HEK293 (cell line): ENCODE data around the gene C1orf74.
A peak's percentile ranks its signal among the peaks of the same experiment; 100 is the strongest.

Source experiments
- CTCF ChIA-PET: fragments of 350-600 bp; formaldehyde crosslinking; extraction: SDS; loops from one replicate; lab custom pipeline; 2021; ENCODE audit warnings: antibody characterized with exemption; lab: Yijun Ruan, JAX
- POLR2A ChIA-PET: fragments of 300-600 bp; formaldehyde crosslinking; extraction: SDS; loops from one replicate; lab custom pipeline; 2020; ENCODE audit warnings: antibody characterized with exemption, inconsistent platforms; lab: Yijun Ruan, JAX
- H3K27ac ChIP-seq: fragments of 200-500 bp; sonication (Bioruptor generic); 2 replicates; pipeline ENCODE4 v1.5.1; 2014; ENCODE audit warnings: low read depth, low read length, control low read depth, inconsistent platforms; ENCODE audit errors: extremely low read depth
- H3K36me3 ChIP-seq, 2 experiments: fragments of 200-500 bp in 1 of 2; sonication (Bioruptor generic) in 1 of 2; 1 replicate in 1 of 2; 2 replicates in 1 of 2; pipeline ENCODE4 v1.5.1; 2014 to 2017; ENCODE audit warnings: inconsistent platforms in 2 of 2, low read length in 2 of 2; ENCODE audit not compliant: control insufficient read depth in 2 of 2, insufficient read depth in 1 of 2
- H3K4me1 ChIP-seq: fragments of 200-500 bp; sonication (Bioruptor generic); 2 replicates; pipeline ENCODE4 v1.5.1; 2014; ENCODE audit warnings: mild to moderate bottlenecking, low read length, inconsistent platforms; ENCODE audit not compliant: control insufficient read depth, insufficient read depth
- H3K4me3 ChIP-seq: 2 replicates; pipeline ENCODE4 v1.5.1; 2011; ENCODE audit warnings: low read depth, mild to moderate bottlenecking, control low read depth, low read length, moderate library complexity
- H3K9me3 ChIP-seq: fragments of 200-500 bp; sonication (Bioruptor generic); 2 replicates; pipeline ENCODE4 v1.5.1; 2014; ENCODE audit warnings: low read depth, low read length, inconsistent platforms; ENCODE audit not compliant: control insufficient read depth, insufficient read depth
- GLIS1 ChIP-seq: fragments of 450-650 bp; formaldehyde crosslinking; IDR thresholded peaks from 2 replicates; pipeline ENCODE4 v1.5.1; 2016; ENCODE audit warnings: missing biosample characterization, missing genetic modification characterization
- KLF8 ChIP-seq: fragments of 450-650 bp; formaldehyde crosslinking; IDR thresholded peaks from 2 replicates; pipeline ENCODE4 v1.5.1; 2016; ENCODE audit warnings: missing biosample characterization, missing genetic modification characterization
- REPIN1 ChIP-seq: fragments of 450-650 bp; formaldehyde crosslinking; IDR thresholded peaks from 2 replicates; pipeline ENCODE4 v1.5.1; 2017; ENCODE audit warnings: missing biosample characterization, missing genetic modification characterization, low read depth
- TCF7L2 ChIP-seq: IDR thresholded peaks from 2 replicates; pipeline ENCODE4 v1.6.1; 2011; ENCODE audit warnings: low read depth, mild to moderate bottlenecking, inconsistent platforms, low read length, moderate library complexity, borderline replicate concordance
- ZBTB17 ChIP-seq: fragments of 450-650 bp; formaldehyde crosslinking; IDR thresholded peaks from 2 replicates; pipeline ENCODE4 v1.5.1; 2016; ENCODE audit warnings: missing biosample characterization, missing genetic modification characterization
- ZNF10 ChIP-seq: fragments of 450-650 bp; formaldehyde crosslinking; IDR thresholded peaks from 2 replicates; pipeline ENCODE4 v1.5.1; 2017; ENCODE audit warnings: missing biosample characterization, missing genetic modification characterization
- ZNF202 ChIP-seq: fragments of 450-650 bp; formaldehyde crosslinking; IDR thresholded peaks from 2 replicates; pipeline ENCODE4 v1.5.1; 2016; ENCODE audit warnings: missing biosample characterization, missing genetic modification characterization, borderline replicate concordance
- ZNF24 ChIP-seq: fragments of 450-650 bp; formaldehyde crosslinking; IDR thresholded peaks from 2 replicates; pipeline ENCODE4 v1.5.1; 2016; ENCODE audit warnings: missing biosample characterization, missing genetic modification characterization
- ZNF394 ChIP-seq: fragments of 450-650 bp; formaldehyde crosslinking; IDR thresholded peaks from 2 replicates; pipeline ENCODE4 v1.5.1; 2016; ENCODE audit warnings: missing biosample characterization, missing genetic modification characterization, mild to moderate bottlenecking, moderate library complexity, borderline replicate concordance
- ZNF521 ChIP-seq: fragments of 450-650 bp; formaldehyde crosslinking; IDR thresholded peaks from 2 replicates; pipeline ENCODE4 v1.5.1; 2017; ENCODE audit warnings: missing biosample characterization, mild to moderate bottlenecking, missing genetic modification characterization
- ZNF571 ChIP-seq: fragments of 450-650 bp; formaldehyde crosslinking; IDR thresholded peaks from 2 replicates; pipeline ENCODE4 v1.5.0; 2017; ENCODE audit warnings: missing biosample characterization, missing genetic modification characterization
- ZNF654 ChIP-seq: fragments of 450-650 bp; formaldehyde crosslinking; IDR thresholded peaks from 2 replicates; pipeline ENCODE4 v1.5.1; 2016; ENCODE audit warnings: low read depth, missing biosample characterization, missing genetic modification characterization
- ZNF677 ChIP-seq: fragments of 450-650 bp; IDR thresholded peaks from 2 replicates; pipeline ENCODE4 v1.5.0; 2018; ENCODE audit warnings: missing biosample characterization, mild to moderate bottlenecking, missing genetic modification characterization, moderate library complexity
- ZNF785 ChIP-seq: fragments of 450-650 bp; formaldehyde crosslinking; IDR thresholded peaks from 2 replicates; pipeline ENCODE4 v1.5.1; 2016; ENCODE audit warnings: missing biosample characterization, missing genetic modification characterization
- ZSCAN23 ChIP-seq: fragments of 450-650 bp; formaldehyde crosslinking; IDR thresholded peaks from 2 replicates; pipeline ENCODE4 v1.5.1; 2016; ENCODE audit warnings: missing biosample characterization, missing genetic modification characterization
- TF ChIP-seq, protein P1 (sequence below): fragments of 450-650 bp; formaldehyde crosslinking; IDR thresholded peaks from 2 replicates; pipeline ENCODE4 v1.5.1; 2016; ENCODE audit warnings: missing biosample characterization, missing genetic modification characterization
- TF ChIP-seq, protein P2 (sequence below): fragments of 450-650 bp; formaldehyde crosslinking; IDR thresholded peaks from 2 replicates; pipeline ENCODE4 v1.5.1; 2016; ENCODE audit warnings: missing biosample characterization, missing genetic modification characterization
- TF ChIP-seq, protein P3 (sequence below): fragments of 450-650 bp; formaldehyde crosslinking; IDR thresholded peaks from 2 replicates; pipeline ENCODE4 v1.5.1; 2016; ENCODE audit warnings: missing biosample characterization, missing genetic modification characterization
- TF ChIP-seq, protein P4 (sequence below): fragments of 450-650 bp; formaldehyde crosslinking; IDR thresholded peaks from 2 replicates; pipeline ENCODE4 v1.5.1; 2016; ENCODE audit warnings: missing biosample characterization, missing genetic modification characterization
- TF ChIP-seq, protein P5 (sequence below): fragments of 450-650 bp; formaldehyde crosslinking; IDR thresholded peaks from 2 replicates; pipeline ENCODE4 v1.5.1; 2016; ENCODE audit warnings: missing biosample characterization, missing genetic modification characterization
- TF ChIP-seq, protein P6 (sequence below): fragments of 450-650 bp; formaldehyde crosslinking; IDR thresholded peaks from 2 replicates; pipeline ENCODE4 v1.5.1; 2016; ENCODE audit warnings: missing biosample characterization, missing genetic modification characterization

C1orf74 gene

DNA sequence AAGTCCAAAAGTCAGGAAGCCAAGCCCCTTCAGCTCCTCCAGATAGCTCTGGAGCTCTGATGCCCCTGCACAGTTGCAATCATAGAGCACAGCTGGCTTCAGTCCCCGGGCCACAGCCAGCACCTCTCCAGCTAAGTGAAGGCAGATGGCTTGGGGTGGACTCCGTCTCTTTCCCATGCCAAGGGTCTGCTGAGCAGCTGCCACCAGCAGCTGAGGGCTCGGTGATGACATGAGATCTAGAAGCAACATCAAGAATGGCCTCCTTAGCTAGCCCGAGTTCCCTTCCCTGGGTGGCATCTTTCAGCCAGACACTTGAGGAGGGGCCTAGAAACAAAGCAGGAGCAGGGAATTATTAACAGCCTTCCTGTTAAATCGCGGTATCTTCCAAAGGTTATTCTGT is 973 bp downstream of the C1orf74 start:
- Histone ChIP-seq H3K27ac (no peak overlapping the region), H3K4me3 (no peak overlapping the region), H3K36me3 (peaks cover 0 to 24% of the 10 kb centered on the region in 2 experiments; a peak in 1 of 3 replicates), H3K9me3 (no peaks in the 10 kb centered on the region), H3K4me1 (no peaks in the 10 kb centered on the region)
- TF ChIP-seq REPIN1, result no peak
- TF ChIP-seq, protein P1, sequence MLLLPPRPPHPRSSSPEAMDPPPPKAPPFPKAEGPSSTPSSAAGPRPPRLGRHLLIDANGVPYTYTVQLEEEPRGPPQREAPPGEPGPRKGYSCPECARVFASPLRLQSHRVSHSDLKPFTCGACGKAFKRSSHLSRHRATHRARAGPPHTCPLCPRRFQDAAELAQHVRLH (tag by site-specific recombination), result no peak
- no peak for TF ChIP-seq ZNF24 (tag by site-specific recombination)
- TF ChIP-seq, protein P2, sequence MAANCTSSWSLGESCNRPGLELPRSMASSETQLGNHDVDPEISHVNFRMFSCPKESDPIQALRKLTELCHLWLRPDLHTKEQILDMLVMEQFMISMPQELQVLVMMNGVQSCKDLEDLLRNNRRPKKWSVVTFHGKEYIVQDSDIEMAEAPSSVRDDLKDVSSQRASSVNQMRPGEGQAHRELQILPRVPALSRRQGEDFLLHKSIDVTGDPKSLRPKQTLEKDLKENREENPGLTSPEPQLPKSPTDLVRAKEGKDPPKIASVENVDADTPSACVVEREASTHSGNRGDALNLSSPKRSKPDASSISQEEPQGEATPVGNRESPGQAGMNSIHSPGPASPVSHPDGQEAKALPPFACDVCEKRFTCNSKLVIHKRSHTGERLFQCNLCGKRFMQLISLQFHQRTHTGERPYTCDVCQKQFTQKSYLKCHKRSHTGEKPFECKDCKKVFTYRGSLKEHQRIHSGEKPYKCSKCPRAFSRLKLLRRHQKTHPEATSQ, result no peak
- no peak for TF ChIP-seq TCF7L2
- no peak for TF ChIP-seq ZBTB17 (tag by site-specific recombination)
- TF ChIP-seq ZNF571 (tag by site-specific recombination), result no peak
- TF ChIP-seq ZNF521 (tag by site-specific recombination), result no peak
- TF ChIP-seq, protein P3, sequence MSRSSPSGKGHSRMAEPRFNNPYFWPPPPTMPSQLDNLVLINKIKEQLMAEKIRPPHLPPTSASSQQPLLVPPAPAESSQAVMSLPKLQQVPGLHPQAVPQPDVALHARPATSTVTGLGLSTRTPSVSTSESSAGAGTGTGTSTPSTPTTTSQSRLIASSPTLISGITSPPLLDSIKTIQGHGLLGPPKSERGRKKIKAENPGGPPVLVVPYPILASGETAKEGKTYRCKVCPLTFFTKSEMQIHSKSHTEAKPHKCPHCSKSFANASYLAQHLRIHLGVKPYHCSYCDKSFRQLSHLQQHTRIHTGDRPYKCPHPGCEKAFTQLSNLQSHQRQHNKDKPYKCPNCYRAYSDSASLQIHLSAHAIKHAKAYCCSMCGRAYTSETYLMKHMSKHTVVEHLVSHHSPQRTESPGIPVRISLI, result no peak
- TF ChIP-seq ZNF785 (tag by site-specific recombination), result no peak
- no peak for TF ChIP-seq ZNF654
- ChIA-PET POLR2A (interaction anchor here (1.5 to 1.8 kb wide), 6 partner anchors 8 to 211 kb away, joined by 3 to 14 read pairs (median 10); partner anchors contain the start of gene IRF6), CTCF (interaction anchor here (0.8 to 2.6 kb wide), 5 partner anchors 9 to 50 kb away, joined by 3 to 16 read pairs (median 5); no protein-coding TSS in a partner anchor)

DNA sequence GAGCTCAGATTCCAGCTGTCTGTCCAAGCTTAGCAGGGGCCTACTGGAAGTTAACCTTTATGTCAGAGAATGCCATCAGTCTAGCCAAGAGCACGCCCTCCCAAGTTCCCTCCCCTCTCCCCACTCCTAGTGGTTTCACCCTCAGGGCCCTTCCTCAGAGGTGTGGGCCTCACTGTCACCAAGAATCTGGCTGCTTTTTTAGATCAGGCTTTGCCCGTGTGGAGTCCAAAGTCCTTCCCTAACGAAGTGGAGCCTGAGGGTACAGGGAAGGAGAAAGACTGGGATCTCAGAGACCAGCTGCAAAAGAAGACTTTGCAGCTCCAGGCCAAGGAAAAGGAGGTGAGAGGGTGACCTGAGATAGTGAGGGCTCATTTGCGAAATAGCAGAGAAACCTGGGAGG is 4.1 kb downstream of the C1orf74 start:
- ChIA-PET POLR2A (no interaction called here), CTCF (interaction anchor here (0.6 to 2.8 kb wide), 2 partner anchors 41 to 43 kb away, joined by 3 to 8 read pairs; no protein-coding TSS in a partner anchor)
- Histone ChIP-seq H3K9me3 (no peaks in the 10 kb centered on the region), H3K4me1 (no peaks in the 10 kb centered on the region), H3K36me3 (peaks cover 0 to 24% of the 10 kb centered on the region in 2 experiments; a peak in 1 of 3 replicates), H3K27ac (no peak overlapping the region), H3K4me3 (no peak overlapping the region)
- no peak for TF ChIP-seq ZNF202 (tag by site-specific recombination)
- TF ChIP-seq, protein P4, sequence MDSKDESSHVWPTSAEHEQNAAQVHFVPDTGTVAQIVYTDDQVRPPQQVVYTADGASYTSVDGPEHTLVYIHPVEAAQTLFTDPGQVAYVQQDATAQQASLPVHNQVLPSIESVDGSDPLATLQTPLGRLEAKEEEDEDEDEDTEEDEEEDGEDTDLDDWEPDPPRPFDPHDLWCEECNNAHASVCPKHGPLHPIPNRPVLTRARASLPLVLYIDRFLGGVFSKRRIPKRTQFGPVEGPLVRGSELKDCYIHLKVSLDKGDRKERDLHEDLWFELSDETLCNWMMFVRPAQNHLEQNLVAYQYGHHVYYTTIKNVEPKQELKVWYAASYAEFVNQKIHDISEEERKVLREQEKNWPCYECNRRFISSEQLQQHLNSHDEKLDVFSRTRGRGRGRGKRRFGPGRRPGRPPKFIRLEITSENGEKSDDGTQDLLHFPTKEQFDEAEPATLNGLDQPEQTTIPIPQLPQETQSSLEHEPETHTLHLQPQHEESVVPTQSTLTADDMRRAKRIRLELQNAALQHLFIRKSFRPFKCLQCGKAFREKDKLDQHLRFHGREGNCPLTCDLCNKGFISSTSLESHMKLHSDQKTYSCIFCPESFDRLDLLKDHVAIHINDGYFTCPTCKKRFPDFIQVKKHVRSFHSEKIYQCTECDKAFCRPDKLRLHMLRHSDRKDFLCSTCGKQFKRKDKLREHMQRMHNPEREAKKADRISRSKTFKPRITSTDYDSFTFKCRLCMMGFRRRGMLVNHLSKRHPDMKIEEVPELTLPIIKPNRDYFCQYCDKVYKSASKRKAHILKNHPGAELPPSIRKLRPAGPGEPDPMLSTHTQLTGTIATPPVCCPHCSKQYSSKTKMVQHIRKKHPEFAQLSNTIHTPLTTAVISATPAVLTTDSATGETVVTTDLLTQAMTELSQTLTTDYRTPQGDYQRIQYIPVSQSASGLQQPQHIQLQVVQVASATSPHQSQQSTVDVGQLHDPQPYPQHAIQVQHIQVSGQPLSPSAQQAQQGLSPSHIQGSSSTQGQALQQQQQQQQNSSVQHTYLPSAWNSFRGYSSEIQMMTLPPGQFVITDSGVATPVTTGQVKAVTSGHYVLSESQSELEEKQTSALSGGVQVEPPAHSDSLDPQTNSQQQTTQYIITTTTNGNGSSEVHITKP, result peak; percentile 31; the same call in 1 of the 2 replicates

DNA sequence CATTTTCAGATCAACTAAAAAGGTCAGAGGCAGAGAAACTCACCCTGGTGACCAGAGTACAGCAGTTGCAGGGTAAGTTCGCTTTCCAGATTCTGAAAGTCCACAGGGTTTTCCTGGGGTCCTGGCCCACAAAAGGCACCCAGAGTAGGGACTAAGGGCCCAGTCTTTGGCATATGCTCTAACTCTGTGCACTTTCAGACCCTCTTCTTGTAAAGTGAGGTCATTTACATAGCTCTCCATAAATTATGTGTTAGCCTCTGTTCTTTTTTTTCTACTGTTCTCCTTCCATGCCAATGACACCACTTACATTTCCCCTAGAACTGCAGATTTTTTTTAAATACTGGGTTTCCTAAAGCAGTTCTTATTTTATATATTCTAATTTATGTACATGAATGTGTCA is 6.3 kb downstream of the C1orf74 start:
- no peaks in the 10 kb centered on the region for H3K4me1 ChIP-seq
- peaks cover 0 to 21% of the 10 kb centered on the region in 2 experiments; a peak in 1 of 3 replicates for H3K36me3 ChIP-seq
- ChIA-PET POLR2A (no interaction called here), CTCF (interaction anchor here (0.6 to 2.8 kb wide), 2 partner anchors 46 to 84 kb away, joined by 3 to 8 read pairs; no protein-coding TSS in a partner anchor)
- H3K9me3 ChIP-seq, result no peaks in the 10 kb centered on the region
- H3K4me3 ChIP-seq, result no peak overlapping the region
- no peak overlapping the region for H3K27ac ChIP-seq
- TF ChIP-seq REPIN1 (no peak), ZNF394 (no peak), GLIS1 (tag by site-specific recombination) (no peak), ZNF677 (tag by site-specific recombination) (no peak), ZNF10 (tag by site-specific recombination) (no peak), ZSCAN23 (tag by site-specific recombination) (no peak), KLF8 (tag by site-specific recombination) (no peak)
- TF ChIP-seq, protein P5, sequence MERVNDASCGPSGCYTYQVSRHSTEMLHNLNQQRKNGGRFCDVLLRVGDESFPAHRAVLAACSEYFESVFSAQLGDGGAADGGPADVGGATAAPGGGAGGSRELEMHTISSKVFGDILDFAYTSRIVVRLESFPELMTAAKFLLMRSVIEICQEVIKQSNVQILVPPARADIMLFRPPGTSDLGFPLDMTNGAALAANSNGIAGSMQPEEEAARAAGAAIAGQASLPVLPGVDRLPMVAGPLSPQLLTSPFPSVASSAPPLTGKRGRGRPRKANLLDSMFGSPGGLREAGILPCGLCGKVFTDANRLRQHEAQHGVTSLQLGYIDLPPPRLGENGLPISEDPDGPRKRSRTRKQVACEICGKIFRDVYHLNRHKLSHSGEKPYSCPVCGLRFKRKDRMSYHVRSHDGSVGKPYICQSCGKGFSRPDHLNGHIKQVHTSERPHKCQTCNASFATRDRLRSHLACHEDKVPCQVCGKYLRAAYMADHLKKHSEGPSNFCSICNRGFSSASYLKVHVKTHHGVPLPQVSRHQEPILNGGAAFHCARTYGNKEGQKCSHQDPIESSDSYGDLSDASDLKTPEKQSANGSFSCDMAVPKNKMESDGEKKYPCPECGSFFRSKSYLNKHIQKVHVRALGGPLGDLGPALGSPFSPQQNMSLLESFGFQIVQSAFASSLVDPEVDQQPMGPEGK (tag by site-specific recombination), result no peak
- TF ChIP-seq, protein P6, sequence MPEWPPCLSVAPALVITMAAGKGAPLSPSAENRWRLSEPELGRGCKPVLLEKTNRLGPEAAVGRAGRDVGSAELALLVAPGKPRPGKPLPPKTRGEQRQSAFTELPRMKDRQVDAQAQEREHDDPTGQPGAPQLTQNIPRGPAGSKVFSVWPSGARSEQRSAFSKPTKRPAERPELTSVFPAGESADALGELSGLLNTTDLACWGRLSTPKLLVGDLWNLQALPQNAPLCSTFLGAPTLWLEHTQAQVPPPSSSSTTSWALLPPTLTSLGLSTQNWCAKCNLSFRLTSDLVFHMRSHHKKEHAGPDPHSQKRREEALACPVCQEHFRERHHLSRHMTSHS (tag by site-specific recombination), result no peak
